ENCODE measurements around the gene ATP2A1. TPM values are rescaled to one million over a fixed set of nuclear protein-coding genes. Genes with fewer than 3 reads are reported as not detected.

ATP2A1 gene
- total RNA-seq, 2 donors from 2014 or later = not detected

DNA sequence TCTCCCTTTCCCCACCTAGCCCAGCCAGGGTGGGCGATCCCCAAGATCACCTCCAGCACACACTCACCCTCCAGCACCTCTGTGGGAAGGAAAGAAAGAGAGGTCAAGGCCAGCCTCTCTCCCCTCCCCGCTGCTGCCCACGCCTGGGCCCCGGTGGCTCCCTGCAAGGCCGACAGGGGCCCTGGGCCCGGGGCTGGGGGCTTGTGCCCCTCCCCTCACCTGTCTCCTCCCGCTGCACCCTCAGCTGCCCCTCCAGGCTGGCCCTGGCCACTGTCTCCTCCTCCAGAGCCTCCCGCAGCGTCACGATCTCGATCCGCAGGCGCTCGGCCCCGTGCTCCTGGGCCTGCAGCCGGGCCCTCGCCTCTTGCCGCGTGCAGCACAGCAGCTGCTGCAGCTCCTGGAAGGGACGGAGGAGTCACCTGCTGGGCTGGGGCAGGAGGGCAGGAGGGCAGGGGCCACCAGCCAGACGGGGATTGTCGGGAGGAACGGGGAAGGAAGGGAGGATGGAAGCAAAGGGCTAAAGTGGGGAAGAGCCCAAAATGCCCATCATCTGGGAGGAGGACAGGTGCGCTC lies 27.6 kb downstream of the ATP2A1 start:
- intact Hi-C loops (cut with DNase I) = no loop called here
- H3K36me3 ChIP-seq (replicated peaks in 1 of 2; ENCODE audit: insufficient read depth in 1 of 2, low read depth in 2 of 2) = peaks cover 0 to 7% of the 10 kb centered on the region in 2 donors
- DNase-seq (no peak), ATAC-seq (no peak)
- no peaks in the 10 kb centered on the region for H3K27me3 ChIP-seq
- H3K27ac ChIP-seq = no peak overlapping the region
- H3K4me3 ChIP-seq = no peak overlapping the region
- WGBS, 2 donors = 85 to 87% methylated on average over 23 to 24 of the region's 24 CpGs
- H3K9me3 ChIP-seq = no peaks in the 10 kb centered on the region
- H3K4me1 ChIP-seq = no peaks in the 10 kb centered on the region
- TF ChIP-seq, protein P1, sequence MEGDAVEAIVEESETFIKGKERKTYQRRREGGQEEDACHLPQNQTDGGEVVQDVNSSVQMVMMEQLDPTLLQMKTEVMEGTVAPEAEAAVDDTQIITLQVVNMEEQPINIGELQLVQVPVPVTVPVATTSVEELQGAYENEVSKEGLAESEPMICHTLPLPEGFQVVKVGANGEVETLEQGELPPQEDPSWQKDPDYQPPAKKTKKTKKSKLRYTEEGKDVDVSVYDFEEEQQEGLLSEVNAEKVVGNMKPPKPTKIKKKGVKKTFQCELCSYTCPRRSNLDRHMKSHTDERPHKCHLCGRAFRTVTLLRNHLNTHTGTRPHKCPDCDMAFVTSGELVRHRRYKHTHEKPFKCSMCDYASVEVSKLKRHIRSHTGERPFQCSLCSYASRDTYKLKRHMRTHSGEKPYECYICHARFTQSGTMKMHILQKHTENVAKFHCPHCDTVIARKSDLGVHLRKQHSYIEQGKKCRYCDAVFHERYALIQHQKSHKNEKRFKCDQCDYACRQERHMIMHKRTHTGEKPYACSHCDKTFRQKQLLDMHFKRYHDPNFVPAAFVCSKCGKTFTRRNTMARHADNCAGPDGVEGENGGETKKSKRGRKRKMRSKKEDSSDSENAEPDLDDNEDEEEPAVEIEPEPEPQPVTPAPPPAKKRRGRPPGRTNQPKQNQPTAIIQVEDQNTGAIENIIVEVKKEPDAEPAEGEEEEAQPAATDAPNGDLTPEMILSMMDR (IDR thresholded peaks at IDR 0.05) = no peak
- TF ChIP-seq POLR2A (IDR thresholded peaks at IDR 0.05) = no peak

DNA sequence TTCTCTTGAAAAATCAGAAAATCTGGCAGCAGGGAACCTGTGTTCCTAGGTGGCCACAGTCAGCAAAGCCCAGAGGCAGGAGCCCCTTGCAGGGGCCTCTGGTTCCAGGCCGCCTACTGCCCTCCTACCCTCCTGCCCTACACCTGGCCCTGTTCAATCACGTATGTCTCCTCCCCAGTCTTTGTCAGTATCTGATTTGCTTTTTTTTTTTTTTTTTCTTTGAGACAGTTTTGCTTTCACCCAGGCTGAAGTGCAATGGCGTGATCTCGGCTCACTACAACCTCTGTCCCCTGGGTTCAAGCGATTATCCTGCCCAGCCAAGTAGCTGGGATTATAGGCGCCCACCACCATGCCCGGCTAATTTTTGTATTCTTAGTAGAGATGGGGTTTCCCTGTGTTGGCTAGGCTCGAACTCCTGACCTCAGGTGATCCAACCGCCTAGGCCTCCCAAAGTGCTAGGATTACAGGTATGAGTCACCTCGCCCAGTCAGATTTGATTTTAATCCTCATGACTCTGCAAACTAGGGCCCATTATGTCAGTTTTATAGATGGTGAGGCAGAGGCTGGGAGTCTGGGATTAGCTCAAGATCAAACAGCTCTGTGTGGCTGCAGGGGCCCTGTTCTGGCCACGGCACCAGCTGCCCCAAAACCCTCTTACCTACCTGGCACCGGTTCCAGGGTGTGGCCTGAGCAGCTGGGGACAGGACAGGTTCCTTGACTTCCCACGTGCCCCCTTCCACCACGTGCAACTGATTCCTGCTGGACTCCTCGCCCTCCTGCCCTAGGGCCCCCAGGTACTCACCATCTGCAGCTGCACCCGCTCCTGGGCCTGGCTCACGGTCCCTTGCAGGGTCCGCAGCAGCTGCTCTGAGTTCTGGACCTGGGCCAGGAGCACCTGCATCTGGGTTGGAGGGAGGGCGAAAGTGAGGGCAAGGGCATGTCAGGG lies 32.1 kb downstream of the ATP2A1 start:
- TF ChIP-seq, protein P1 (IDR thresholded peaks at IDR 0.05) = no peak
- TF ChIP-seq POLR2A (IDR thresholded peaks at IDR 0.05) = no peak
- 80 to 84% methylated on average over 17 to 18 of the region's 19 CpGs for WGBS, 2 donors
- H3K4me1 ChIP-seq = no peaks in the 10 kb centered on the region
- no peaks in the 10 kb centered on the region for H3K27me3 ChIP-seq
- H3K4me3 ChIP-seq = no peak overlapping the region
- DNase-seq = no peak
- no peak for ATAC-seq
- H3K9me3 ChIP-seq = no peaks in the 10 kb centered on the region
- H3K36me3 ChIP-seq (replicated peaks in 1 of 2; ENCODE audit: insufficient read depth in 1 of 2, low read depth in 2 of 2) = peaks cover 0 to 9% of the 10 kb centered on the region in 2 donors
- intact Hi-C loops (cut with DNase I) = no loop called here
- no peak overlapping the region for H3K27ac ChIP-seq

DNA sequence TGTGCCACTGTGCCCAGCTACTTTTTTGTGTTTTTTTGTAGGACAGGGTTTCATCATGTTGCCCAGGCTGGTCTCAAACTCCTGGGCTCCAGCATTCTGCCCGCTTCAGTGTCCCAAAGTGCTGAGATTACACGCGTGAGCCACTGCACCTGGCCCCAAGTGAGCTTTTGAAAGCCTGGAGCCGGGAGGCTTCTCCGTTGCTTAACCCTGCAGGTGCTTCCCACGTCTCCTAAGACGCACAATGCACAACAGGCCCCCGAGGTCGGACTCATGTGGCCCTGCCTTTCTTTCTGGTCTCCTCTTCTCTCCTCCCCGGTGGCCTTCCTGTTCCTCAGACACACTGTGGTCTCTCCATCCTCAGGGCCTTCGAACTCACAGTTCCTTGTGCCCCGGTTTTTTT lies 34.3 kb downstream of the ATP2A1 start:
- no peak overlapping the region for H3K27ac ChIP-seq
- no peaks in the 10 kb centered on the region for H3K27me3 ChIP-seq
- 82 to 90% methylated on average over 11 to 12 of the region's 12 CpGs for WGBS, 2 donors
- no peak for ATAC-seq
- no peak for DNase-seq
- intact Hi-C loops (cut with DNase I) = no loop called here
- H3K4me1 ChIP-seq = no peaks in the 10 kb centered on the region
- no peaks in the 10 kb centered on the region for H3K9me3 ChIP-seq
- H3K36me3 ChIP-seq (replicated peaks in 1 of 2; ENCODE audit: insufficient read depth in 1 of 2, low read depth in 2 of 2) = peaks cover 0 to 8% of the 10 kb centered on the region in 2 donors
- TF ChIP-seq, protein P1 (IDR thresholded peaks at IDR 0.05) = no peak
- no peak for TF ChIP-seq POLR2A (IDR thresholded peaks at IDR 0.05)
- no peak overlapping the region for H3K4me3 ChIP-seq

DNA sequence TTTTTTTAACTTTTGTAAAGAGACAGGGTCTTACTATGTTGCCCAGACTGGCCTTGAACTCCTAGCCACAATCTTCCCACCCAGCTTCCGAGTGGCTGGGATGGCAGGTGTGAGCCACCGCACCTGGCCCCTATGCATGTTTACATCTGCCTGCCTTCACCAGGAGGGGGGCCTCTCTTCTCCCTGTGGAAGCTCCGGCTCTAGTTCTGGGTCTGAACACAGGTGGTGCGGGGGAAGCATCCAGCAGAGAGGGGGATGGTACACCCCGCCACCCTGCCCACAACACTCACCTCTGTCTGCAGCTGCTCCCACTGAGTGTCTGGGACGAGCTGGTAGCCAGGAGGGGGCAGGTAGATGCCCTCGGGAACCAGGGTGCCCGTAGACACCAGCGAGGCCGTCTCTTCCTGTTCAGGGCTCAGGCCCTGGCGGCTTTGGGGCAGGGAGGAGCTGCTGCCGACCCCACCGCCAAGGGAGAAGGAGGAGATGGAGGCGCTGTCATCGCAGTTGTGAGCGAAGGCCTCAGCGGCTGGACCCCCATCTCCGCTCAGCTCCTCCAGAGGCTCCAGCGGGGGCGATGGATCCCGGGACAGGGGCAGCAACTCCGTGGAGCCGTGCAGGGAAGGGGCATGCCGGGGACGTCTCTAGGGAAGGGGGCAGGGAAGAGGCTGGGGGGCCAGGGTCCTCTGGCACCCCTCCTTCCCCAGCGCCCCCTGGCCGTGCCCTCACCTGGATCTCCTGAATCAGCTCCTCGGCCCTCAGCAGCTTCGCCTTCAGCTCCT lies 35.8 kb downstream of the ATP2A1 start:
- Histone ChIP-seq H3K27me3 (no peaks in the 10 kb centered on the region), H3K4me3 (no peak overlapping the region), H3K36me3 (replicated peaks in 1 of 2; ENCODE audit: insufficient read depth in 1 of 2, low read depth in 2 of 2) (peaks cover 0 to 3% of the 10 kb centered on the region in 2 donors), H3K4me1 (no peaks in the 10 kb centered on the region), H3K9me3 (no peaks in the 10 kb centered on the region), H3K27ac (no peak overlapping the region)
- intact Hi-C loops (cut with DNase I) = no loop called here
- ATAC-seq = no peak
- no peak for DNase-seq
- TF ChIP-seq, protein P1 (IDR thresholded peaks at IDR 0.05) = no peak
- no peak for TF ChIP-seq POLR2A (IDR thresholded peaks at IDR 0.05)
- WGBS, 2 donors = 93 to 94% methylated on average over 15 to 27 of the region's 29 CpGs
